GM12891 (cell line): Measurements from ENCODE around the gene RTTN.

ENCODE experiments used
- PAX5 ChIP-seq: IDR thresholded peaks from 2 replicates; pipeline ENCODE4 v1.6.1; 2011; ENCODE audit warnings: low read length, moderate library complexity, mild to moderate bottlenecking; ENCODE audit not compliant: insufficient read depth, severe bottlenecking
- POLR2A ChIP-seq: IDR thresholded peaks from 2 replicates; pipeline ENCODE4 v1.6.1; 2011; ENCODE audit warnings: low read depth, low read length, control low read depth
- POLR2AphosphoS5 ChIP-seq: IDR thresholded peaks from 2 replicates; pipeline ENCODE4 v1.6.1; 2011; ENCODE audit warnings: low read depth, low read length, control low read depth
- SPI1 ChIP-seq: IDR thresholded peaks from 2 replicates; pipeline ENCODE4 v1.6.1; 2011; ENCODE audit warnings: low read depth, low read length, control low read depth
- TAF1 ChIP-seq: IDR thresholded peaks from 2 replicates; pipeline ENCODE4 v1.6.1; 2011; ENCODE audit warnings: low read depth, low read length, control low read depth

GRCh38 chr18:70015127-70015526 lies 190.4 kb downstream of the RTTN start:
- TF ChIP-seq POLR2A (no peak), POLR2AphosphoS5 (no peak), SPI1 (no peak), PAX5 (no peak), TAF1 (no peak)
